GM10248 (cell line): ENCODE data around the gene TRAM2.
"Not testable (repeated sequence)": the region's sequence is repeated elsewhere in the genome, so short reads cannot be mapped to it uniquely, and the experiment has no call there.

ENCODE experiments used
- CTCF ChIA-PET: fragments of 300-600 bp; sonication (Branson Sonifier 250); formaldehyde crosslinking; extraction: SDS; loops from one replicate; lab custom pipeline; 2021; ENCODE audit warnings: antibody characterized with exemption; lab: Yijun Ruan, JAX
- POLR2A ChIA-PET: fragments of 350-650 bp; sonication (Branson Sonifier 250); formaldehyde crosslinking; extraction: SDS; loops from one replicate; lab custom pipeline; 2020; ENCODE audit warnings: antibody characterized with exemption; lab: Yijun Ruan, JAX
- DNase-seq: peaks from one replicate; pipeline ENCODE4 v3.0.0; 2012; ENCODE audit errors: extremely low spot score
- TF ChIP-seq, protein P1 (sequence below): IDR thresholded peaks from 2 replicates; pipeline ENCODE4 v1.5.1; 2012; ENCODE audit warnings: mild to moderate bottlenecking, low read depth; ENCODE audit errors: extremely low read depth, missing control alignments, control extremely low read depth

The TRAM2 gene

DNA sequence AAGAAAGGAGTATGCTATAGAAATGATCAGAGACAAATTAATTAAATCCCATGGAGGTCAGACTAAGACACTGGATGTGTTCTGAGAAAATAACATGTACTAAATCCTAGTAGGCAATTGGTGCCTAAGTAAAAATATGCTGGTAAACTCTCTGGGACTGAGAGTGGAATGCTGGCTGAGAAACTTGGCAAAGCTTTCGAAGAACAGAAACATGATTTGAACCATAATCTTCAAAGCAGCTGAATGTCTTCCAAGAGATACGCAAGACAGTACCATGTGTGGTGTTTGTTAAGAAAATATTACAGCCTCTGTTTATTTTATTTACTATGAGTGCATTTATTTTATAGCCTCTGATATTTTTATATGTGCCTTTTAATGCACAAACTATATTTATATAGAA, 101.6 kb downstream of the TRAM2 start:
- no peak for DNase-seq
- ChIA-PET POLR2A (no interaction called here), CTCF (interaction anchor here (0.8 kb wide), 1 partner anchor 10 kb away, joined by 3 read pairs; no protein-coding TSS in a partner anchor)
- TF ChIP-seq, protein P1, sequence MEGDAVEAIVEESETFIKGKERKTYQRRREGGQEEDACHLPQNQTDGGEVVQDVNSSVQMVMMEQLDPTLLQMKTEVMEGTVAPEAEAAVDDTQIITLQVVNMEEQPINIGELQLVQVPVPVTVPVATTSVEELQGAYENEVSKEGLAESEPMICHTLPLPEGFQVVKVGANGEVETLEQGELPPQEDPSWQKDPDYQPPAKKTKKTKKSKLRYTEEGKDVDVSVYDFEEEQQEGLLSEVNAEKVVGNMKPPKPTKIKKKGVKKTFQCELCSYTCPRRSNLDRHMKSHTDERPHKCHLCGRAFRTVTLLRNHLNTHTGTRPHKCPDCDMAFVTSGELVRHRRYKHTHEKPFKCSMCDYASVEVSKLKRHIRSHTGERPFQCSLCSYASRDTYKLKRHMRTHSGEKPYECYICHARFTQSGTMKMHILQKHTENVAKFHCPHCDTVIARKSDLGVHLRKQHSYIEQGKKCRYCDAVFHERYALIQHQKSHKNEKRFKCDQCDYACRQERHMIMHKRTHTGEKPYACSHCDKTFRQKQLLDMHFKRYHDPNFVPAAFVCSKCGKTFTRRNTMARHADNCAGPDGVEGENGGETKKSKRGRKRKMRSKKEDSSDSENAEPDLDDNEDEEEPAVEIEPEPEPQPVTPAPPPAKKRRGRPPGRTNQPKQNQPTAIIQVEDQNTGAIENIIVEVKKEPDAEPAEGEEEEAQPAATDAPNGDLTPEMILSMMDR, result no peak

DNA sequence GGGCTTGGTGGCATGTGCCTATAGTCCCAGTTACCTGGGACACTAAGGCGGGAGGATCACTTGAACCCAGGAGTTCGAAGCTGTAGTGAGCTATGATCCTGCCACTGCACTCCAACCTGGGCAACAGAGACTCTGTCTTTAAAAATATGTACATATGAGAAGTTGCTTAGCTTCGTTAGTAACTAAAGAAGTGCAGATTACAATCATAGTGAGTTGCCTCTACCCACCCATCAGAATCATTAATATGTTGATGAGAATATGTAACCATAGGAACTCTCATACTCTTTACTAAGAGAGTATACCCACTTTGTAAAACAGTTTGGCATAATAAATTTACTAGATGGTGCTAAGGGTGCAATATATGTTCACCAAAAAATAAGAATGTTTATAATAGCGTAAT, 102.7 kb downstream of the TRAM2 start:
- ChIA-PET CTCF (interaction anchor here (1.0 kb wide), 1 partner anchor 9 kb away, joined by 4 read pairs; no protein-coding TSS in a partner anchor), POLR2A (no interaction called here)
- TF ChIP-seq, protein P1, result no peak
- DNase-seq, result no peak

DNA sequence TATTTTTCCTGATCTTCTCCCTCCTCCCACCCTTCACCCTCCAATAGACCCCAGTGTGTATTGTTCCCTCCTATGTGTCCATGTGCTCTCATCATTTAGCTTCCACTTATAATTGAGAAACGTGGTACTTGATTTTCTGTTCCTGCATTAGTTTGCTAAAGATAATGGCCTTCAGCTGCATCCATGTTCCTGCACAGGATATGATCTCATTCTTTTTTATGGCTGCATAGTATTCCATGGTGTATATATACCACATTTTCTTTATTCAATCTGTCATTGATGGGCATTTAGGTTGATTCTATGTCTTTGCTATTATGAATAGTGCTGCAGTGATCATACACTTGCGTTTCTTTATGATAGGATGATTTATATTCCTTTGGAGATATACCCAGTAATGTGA, 115.7 kb downstream of the TRAM2 start:
- DNase-seq, POLR2A ChIA-PET: not testable (repeated sequence)
- CTCF ChIA-PET, result interaction anchor here (1.5 to 1.6 kb wide), 2 partner anchors 8 to 28 kb away, joined by 3 read pairs; no protein-coding TSS in a partner anchor

DNA sequence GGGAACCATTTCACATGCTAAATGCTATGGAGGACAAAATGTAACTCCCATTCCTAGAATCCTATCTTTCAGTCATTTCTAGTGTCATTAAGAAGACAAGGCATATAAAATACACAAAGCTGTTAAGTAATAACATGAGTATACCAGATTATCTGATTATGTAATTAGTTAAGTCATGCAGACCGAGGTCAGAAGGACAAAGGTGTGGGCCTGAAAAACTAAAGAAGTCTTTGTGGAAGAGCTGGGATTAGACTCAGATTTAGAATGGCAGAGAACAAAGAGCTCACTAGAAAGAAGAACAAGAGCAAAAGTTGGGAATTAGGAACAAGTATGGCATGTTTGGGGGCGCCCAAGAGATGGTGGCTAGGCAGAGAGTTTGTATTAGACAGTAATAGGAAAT, 119.8 kb downstream of the TRAM2 start:
- DNase-seq, result no peak
- ChIA-PET CTCF (interaction anchor here (0.9 to 1.3 kb wide), 4 partner anchors 22 to 40 kb away, joined by 3 read pairs; no protein-coding TSS in a partner anchor), POLR2A (no interaction called here)
- TF ChIP-seq, protein P1, result no peak

DNA sequence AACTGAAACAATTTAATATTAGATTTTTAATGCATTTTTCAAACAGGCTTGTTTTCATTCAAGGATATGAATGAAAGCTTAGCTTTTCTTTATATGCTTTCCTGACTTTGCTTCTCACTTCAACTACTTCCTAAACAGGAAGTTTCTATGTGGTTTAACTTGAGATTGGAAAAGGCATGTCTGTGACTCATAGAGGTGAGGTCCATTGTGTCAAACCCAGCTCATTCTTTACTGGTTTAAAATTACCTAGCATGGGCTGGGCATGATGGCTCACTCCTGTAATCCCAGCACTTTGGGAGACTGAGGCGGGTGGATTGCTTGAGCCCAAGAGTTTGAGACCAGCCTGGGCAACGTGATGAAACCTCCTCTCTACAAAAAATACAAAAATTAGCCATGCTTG, 122.3 kb downstream of the TRAM2 start:
- POLR2A ChIA-PET, result no interaction called here
- DNase-seq, result no peak

More for the DNA sequence above, 122.3 kb downstream of the TRAM2 start:
- TF ChIP-seq, protein P1, result no peak
- CTCF ChIA-PET, result interaction anchor here (0.7 to 1.6 kb wide), 5 partner anchors 13 to 406 kb away, joined by 3 to 5 read pairs (median 3); no protein-coding TSS in a partner anchor
